ENCODE measurements around the gene NXNL1. TPM values are rescaled to one million over a fixed set of nuclear protein-coding genes. Genes with fewer than 3 reads are reported as not detected.

NXNL1 gene
- total RNA-seq, 1 donor from 2014 or later, result not detected

DNA sequence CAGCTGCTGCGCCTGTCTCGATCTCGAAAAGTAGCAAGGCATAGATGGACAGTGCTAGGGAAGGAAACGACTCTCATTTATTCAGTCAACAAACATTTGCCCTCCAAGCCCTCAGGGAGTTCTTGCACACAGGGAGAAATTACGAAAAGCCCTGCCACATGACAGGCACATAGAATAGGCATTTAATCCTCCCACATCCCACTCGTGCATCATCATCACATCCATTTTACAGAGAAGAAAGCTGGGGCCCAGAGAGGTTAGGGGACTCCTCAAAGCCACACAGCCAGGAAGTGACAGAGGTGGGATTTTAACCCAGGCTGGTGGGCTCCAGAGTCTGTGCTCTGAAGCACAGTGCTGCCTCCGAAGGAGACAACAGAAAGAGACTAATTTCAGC is 23.9 kb downstream of the NXNL1 start:
- no peak overlapping the region for H3K27ac Mint-ChIP-seq
- no peak for DNase-seq (ENCODE audit: low spot score)
- intact Hi-C loops (cut with micrococcal nuclease), result no loop called here
- peaks cover 3% of the 10 kb centered on the region for H3K27me3 Mint-ChIP-seq (ENCODE audit: insufficient read depth)
- no peaks in the 10 kb centered on the region for H3K4me1 Mint-ChIP-seq (ENCODE audit: low read depth)
- H3K36me3 Mint-ChIP-seq (ENCODE audit: low read depth), result no peaks in the 10 kb centered on the region
- H3K4me3 Mint-ChIP-seq, result no peak overlapping the region
- no peaks in the 10 kb centered on the region for H3K9me3 Mint-ChIP-seq

DNA sequence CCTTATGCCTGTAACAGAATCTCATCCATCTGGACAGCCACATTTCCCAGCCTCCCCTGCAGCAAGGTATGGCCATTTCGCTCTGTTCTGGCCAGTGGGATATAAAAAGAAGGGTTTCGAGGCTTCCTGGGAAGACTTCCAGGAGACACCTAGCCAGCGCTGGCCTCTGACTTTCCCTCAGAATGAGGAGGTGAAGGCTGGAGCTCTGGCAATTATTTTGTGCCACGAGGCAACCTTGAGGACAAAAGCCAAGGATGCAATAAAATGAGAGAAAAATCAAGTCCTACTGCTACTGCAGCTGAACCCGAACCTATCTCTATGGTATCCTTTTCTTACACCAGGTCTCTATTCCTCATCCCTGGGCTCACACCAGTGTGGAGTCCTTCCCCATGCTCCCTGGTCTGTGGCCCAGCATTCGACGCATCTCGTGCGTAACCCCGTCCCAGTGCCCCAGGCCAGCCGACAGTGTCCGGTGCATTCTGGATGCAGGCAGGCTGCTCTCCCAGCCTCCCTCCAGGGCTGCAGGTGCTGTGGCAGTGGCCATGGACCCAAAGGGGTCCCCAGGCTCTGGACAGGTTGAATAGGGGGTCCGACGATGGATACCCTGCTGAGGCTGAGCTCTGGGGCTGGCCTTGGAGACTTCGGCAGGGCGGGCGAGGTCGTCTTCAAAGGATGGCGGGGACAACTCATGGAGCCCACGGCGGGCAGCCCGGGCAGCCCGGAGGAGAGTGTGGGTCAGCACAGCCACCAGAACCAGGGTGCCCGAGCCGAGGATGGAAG is 24.4 kb downstream of the NXNL1 start:
- H3K27me3 Mint-ChIP-seq (ENCODE audit: insufficient read depth), result peaks cover 3% of the 10 kb centered on the region
- H3K4me1 Mint-ChIP-seq (ENCODE audit: low read depth), result no peaks in the 10 kb centered on the region
- H3K36me3 Mint-ChIP-seq (ENCODE audit: low read depth), result no peaks in the 10 kb centered on the region
- no peak overlapping the region for H3K27ac Mint-ChIP-seq
- H3K4me3 Mint-ChIP-seq, result no peak overlapping the region
- intact Hi-C loops (cut with micrococcal nuclease), result no loop called here
- no peaks in the 10 kb centered on the region for H3K9me3 Mint-ChIP-seq
- DNase-seq (ENCODE audit: low spot score), result no peak

DNA sequence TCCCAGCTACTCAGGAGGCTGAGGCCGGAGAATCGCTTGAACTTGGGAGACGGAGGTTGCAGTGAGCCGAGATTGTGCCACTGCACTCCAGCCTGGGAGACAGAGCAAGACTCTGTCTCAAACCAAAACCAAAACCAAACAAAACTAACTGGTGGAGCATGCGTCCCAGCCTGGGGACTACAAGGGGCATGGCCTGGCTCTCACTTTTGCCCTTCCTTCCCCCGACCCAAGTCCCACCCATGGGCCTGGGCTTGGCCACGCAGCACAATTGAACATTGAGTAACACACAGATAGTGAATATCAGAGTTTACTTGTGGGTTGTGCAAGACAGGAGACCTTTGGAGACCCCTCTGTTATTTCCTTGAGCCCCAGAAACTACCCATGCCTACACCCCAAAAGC is 25.5 kb downstream of the NXNL1 start:
- Mint-ChIP-seq H3K4me3 (no peak overlapping the region), H3K27me3 (ENCODE audit: insufficient read depth) (peaks cover 3% of the 10 kb centered on the region), H3K36me3 (ENCODE audit: low read depth) (no peaks in the 10 kb centered on the region), H3K4me1 (ENCODE audit: low read depth) (no peaks in the 10 kb centered on the region), H3K27ac (no peak overlapping the region), H3K9me3 (no peaks in the 10 kb centered on the region)
- intact Hi-C loops (cut with micrococcal nuclease), result no loop called here
- no peak for DNase-seq (ENCODE audit: low spot score)

DNA sequence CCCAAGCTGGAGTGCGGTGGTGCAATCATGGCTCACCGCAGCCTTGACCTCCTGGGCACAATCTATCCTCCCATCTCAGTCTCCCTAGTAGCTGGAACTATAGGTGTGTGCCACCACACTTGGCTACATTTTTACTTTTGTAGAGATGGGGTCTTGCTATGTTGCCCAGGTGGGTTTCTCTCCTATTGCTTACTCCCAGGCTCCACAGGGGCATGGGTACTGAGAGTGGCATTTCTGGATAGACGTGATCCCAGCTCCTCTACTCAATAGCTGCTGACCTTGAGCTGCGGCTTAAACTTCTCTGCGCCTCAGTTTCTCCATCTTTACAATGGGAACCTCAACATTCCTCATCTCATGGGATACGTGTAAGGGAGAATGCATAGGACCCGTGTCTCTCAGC is 29.3 kb downstream of the NXNL1 start:
- DNase-seq (ENCODE audit: low spot score), result no peak
- Mint-ChIP-seq H3K27ac (no peak overlapping the region), H3K4me3 (no peak overlapping the region), H3K36me3 (ENCODE audit: low read depth) (no peaks in the 10 kb centered on the region), H3K4me1 (ENCODE audit: low read depth) (no peaks in the 10 kb centered on the region), H3K9me3 (no peaks in the 10 kb centered on the region), H3K27me3 (ENCODE audit: insufficient read depth) (no peaks in the 10 kb centered on the region)
- intact Hi-C loops (cut with micrococcal nuclease), result no loop called here

DNA sequence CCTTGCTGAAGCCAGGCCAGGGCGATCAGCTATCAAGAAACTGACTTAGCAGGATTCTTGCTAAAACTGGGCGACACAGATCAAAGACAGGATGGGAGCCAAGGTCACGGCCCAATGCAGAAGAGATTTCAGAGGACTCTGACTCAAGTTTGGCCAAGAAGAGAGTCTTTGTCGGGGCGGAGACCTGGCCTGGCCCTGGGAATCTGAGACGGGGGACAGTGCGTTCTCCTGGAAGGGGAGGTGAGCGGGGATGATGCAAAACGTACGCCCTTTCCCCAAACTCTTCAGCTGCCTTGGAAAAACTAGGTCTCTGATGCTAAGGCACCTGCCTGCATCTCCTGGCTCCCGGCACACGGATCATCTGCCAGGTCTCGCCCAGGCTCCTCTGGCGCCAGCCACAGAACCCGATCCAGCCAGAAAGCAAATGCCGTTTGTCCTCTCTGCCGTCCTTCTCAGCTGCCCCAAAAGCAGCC is 31.0 kb downstream of the NXNL1 start:
- Mint-ChIP-seq H3K27me3 (ENCODE audit: insufficient read depth) (no peaks in the 10 kb centered on the region), H3K9me3 (no peaks in the 10 kb centered on the region), H3K4me3 (no peak overlapping the region), H3K36me3 (ENCODE audit: low read depth) (no peaks in the 10 kb centered on the region), H3K4me1 (ENCODE audit: low read depth) (no peaks in the 10 kb centered on the region), H3K27ac (no peak overlapping the region)
- intact Hi-C loops (cut with micrococcal nuclease), result no loop called here
- no peak for DNase-seq (ENCODE audit: low spot score)

DNA sequence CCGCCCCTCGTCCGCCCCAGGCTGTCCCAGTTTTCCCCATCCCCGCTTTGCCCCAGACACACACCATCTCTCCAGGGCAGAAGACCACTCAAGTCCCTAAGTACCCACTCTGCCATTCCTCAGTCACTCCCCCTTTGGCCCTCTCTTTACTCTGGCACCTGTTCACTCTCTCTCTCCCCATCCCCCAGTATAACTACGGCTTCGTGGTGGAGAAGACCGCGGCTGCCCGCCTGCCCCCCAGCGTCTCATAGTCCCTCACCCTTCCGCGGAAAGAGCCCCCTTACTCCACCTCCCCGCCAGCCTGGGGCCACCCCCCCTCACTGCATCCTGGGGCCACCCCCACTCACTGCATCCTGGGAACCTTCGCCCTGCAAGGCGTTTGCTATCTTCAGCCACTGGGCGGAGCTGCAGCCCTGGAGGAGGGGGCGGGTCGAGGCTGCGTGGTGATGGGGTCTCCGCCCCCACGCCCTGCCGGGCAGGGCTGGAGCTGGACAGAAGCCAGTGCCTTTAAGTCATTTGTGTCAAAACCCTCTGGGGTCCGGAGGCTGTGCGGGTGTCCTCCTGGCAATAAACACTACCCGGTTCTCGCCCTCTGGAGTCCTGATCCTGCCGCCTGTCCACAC is 35.9 kb downstream of the NXNL1 start:
- H3K4me1 Mint-ChIP-seq (ENCODE audit: low read depth), result peaks cover 6% of the 10 kb centered on the region
- no peaks in the 10 kb centered on the region for H3K27me3 Mint-ChIP-seq (ENCODE audit: insufficient read depth)
- H3K36me3 Mint-ChIP-seq (ENCODE audit: low read depth), result no peaks in the 10 kb centered on the region
- H3K27ac Mint-ChIP-seq, result no peak overlapping the region
- DNase-seq (ENCODE audit: low spot score), result no peak
- no peak overlapping the region for H3K4me3 Mint-ChIP-seq
- intact Hi-C loops (cut with micrococcal nuclease), result no loop called here
- H3K9me3 Mint-ChIP-seq, result no peaks in the 10 kb centered on the region

DNA sequence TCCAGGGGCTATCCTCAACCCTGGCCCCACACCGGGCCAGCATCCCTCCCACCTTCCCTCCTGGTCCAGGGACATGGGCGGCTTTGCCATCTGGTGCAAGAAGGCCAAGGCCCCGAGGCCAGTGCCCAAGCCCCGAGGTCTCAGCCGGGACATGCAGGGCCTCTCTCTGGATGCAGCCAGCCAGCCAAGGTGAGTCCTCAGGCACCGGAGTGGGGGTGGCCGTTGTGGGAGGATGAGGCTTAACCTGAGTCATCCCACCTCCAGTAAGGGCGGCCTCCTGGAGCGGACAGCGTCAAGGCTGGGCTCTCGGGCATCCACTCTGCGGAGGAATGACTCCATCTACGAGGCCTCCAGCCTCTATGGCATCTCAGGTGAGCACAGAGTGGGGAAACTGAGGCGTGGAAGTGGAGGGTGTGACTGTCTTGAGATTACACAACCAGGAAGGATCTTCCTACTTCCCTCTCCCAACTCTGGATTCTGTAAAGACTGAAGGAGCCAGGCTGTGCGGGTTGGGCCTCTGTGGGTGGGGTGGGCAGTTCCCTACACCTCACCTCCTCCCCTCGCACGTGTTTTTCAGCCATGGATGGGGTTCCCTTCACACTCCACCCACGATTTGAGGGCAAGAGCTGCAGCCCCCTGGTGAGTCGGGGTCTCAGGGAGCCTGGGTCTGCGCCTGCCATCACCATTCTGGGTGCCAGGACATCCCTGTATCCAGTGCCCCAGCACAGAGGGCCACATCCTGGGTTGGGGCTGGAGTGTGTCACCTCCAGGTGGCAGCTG is 37.1 kb downstream of the NXNL1 start:
- intact Hi-C loops (cut with micrococcal nuclease), result no loop called here
- Mint-ChIP-seq H3K27me3 (ENCODE audit: insufficient read depth) (no peaks in the 10 kb centered on the region), H3K4me3 (no peak overlapping the region), H3K9me3 (no peaks in the 10 kb centered on the region), H3K4me1 (ENCODE audit: low read depth) (peaks cover 16% of the 10 kb centered on the region), H3K36me3 (ENCODE audit: low read depth) (no peaks in the 10 kb centered on the region), H3K27ac (peak overlapping the region; percentile 55)
- DNase-seq (ENCODE audit: low spot score), result no peak

DNA sequence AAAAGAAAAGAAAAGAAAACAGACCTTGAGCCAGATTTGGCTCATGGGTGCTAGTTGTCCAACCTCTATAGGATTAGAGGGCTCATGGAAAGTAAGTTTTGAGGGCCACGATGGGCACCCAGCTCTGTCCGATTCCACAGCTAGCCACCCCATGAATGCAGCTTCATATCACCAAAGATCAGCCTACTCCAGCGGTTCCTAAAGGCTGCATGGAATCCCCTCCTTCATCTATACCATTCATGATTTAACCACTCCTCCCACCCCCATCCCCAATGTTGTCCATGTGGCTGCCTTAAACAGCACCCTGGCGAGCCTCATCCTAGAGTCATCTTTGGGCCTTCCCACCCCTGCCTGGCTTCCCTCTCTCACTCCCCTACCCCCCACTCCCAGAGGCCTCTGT is 38.8 kb downstream of the NXNL1 start:
- Mint-ChIP-seq H3K36me3 (ENCODE audit: low read depth) (peaks cover 5% of the 10 kb centered on the region), H3K27me3 (ENCODE audit: insufficient read depth) (no peaks in the 10 kb centered on the region), H3K4me1 (ENCODE audit: low read depth) (peaks cover 17% of the 10 kb centered on the region), H3K4me3 (no peak overlapping the region), H3K9me3 (no peaks in the 10 kb centered on the region), H3K27ac (no peak overlapping the region)
- DNase-seq (ENCODE audit: low spot score), result no peak
- intact Hi-C loops (cut with micrococcal nuclease), result no loop called here

DNA sequence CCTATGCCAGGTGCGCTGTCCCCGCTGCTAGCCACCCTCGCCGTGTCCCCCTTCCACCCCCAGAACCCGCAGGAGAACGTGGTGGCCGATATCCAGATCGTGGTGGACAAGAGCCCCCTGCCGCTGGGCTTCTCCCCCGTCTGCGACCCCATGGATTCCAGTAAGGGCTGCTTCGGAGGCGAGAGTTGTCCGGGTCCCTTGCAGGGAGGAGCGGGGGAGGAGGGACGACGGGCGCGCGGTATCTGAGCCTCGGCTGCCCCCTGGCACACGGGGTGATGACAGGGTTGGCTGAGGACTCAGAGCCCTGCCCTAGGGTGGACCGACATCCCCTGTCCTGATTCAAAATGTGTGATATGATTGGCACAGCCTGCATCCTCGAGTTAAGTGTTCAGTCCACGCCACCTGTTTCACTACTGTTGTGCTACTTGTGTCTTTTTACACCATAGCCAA is 40.2 kb downstream of the NXNL1 start:
- DNase-seq (ENCODE audit: low spot score), result no peak
- Mint-ChIP-seq H3K36me3 (ENCODE audit: low read depth) (peaks cover 13% of the 10 kb centered on the region), H3K4me3 (peak overlapping the region; percentile 94), H3K4me1 (ENCODE audit: low read depth) (peaks cover 17% of the 10 kb centered on the region), H3K27ac (peak overlapping the region; percentile 82), H3K9me3 (no peaks in the 10 kb centered on the region), H3K27me3 (ENCODE audit: insufficient read depth) (no peaks in the 10 kb centered on the region)
- intact Hi-C loops (cut with micrococcal nuclease), result loop anchor here (1.0 kb wide), 2 partner anchors 29 to 50 kb away; partner anchors contain the start of gene SLC27A1

DNA sequence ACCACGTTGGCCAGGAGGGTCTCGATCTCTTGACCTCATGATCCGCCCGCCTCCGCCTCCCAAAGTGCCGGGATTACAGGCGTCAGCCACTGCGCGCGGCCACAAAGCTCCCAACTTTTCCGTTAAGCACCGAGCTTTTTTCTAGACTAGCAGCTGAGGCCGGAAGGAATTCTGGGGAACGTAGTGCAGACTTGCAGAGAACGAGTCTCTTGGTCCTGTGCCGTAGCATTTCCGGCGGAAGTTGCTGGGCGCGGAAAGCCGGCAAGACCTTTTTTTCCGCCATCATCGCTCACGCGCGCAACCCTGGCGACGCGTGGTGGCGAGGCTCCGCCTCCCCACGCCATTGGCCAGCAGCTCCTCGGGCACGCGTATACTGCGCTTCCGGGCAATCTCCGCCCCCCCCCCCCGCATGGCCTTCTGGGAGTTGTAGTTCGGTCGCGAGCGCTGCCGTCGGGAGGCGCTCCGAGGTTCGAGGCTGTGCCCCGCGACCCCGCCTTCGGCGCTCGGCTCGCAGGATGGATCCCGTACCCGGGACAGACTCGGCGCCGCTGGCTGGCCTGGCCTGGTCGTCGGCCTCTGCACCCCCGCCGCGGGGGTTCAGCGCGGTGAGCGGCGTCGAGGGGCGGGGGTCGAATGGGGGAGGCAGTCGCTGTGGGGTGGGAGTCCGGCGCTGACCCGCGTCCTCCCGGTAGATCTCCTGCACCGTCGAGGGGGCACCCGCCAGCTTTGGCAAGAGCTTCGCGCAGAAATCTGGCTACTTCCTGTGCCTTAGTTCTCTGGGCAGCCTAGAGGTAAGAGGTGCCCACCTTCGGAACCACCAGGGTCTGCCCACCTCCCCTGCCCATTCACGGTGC is 40.9 kb downstream of the NXNL1 start, which contains the start of gene MVB12A:
TSS of gene MVB12A (plus strand) at position 427 of the 854 bp plus-strand sequence. CDS start at position 516, 89 bp downstream.
- intact Hi-C loops (cut with micrococcal nuclease), result loop anchor here (1.0 kb wide), 8 partner anchors 15 to 153 kb away; partner anchors contain the start of genes BABAM1, BST2, DDA1 and GTPBP3
- peaks cover 17% of the 10 kb centered on the region for H3K36me3 Mint-ChIP-seq (ENCODE audit: low read depth)
- peaks cover 17% of the 10 kb centered on the region for H3K4me1 Mint-ChIP-seq (ENCODE audit: low read depth)
- peak within 1 kb of the TSS; percentile 94 for H3K4me3 Mint-ChIP-seq
- peak; percentile 95 for DNase-seq (ENCODE audit: low spot score)
- no peaks in the 10 kb centered on the region for H3K27me3 Mint-ChIP-seq (ENCODE audit: insufficient read depth)
- H3K27ac Mint-ChIP-seq, result peak within 1 kb of the TSS; percentile 94
- H3K9me3 Mint-ChIP-seq, result no peaks in the 10 kb centered on the region

DNA sequence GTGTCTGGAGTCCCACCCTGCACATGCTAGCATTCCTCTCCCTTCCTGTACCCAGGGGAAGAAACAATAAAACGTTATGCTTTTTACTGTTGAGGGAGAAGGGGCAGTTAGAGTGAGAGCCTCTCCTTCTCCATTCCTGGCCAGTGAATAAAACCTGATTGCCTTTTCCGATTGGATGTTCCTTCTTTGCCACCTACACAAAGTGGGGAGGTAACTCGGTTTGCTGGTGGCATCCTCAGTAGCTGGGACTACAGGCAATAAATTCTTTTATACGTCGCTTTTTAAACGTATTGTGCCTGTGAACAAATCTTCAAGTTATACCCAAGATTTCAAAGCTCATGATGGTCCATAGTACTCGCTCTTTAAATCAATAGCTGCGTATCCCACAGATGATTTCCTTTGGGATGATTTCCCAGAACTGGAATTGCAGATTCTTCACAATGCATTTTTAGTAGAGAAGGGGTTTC is 41.5 kb downstream of the NXNL1 start:
- Mint-ChIP-seq H3K9me3 (no peaks in the 10 kb centered on the region), H3K36me3 (ENCODE audit: low read depth) (peaks cover 21% of the 10 kb centered on the region), H3K4me3 (peak overlapping the region; percentile 94), H3K27me3 (ENCODE audit: insufficient read depth) (no peaks in the 10 kb centered on the region), H3K27ac (peak overlapping the region; percentile 94), H3K4me1 (ENCODE audit: low read depth) (peaks cover 17% of the 10 kb centered on the region)
- no peak for DNase-seq (ENCODE audit: low spot score)
- intact Hi-C loops (cut with micrococcal nuclease), result loop anchor here (1.0 kb wide), 6 partner anchors 14 to 152 kb away; partner anchors contain the start of genes BABAM1, BST2, DDA1 and GTPBP3

DNA sequence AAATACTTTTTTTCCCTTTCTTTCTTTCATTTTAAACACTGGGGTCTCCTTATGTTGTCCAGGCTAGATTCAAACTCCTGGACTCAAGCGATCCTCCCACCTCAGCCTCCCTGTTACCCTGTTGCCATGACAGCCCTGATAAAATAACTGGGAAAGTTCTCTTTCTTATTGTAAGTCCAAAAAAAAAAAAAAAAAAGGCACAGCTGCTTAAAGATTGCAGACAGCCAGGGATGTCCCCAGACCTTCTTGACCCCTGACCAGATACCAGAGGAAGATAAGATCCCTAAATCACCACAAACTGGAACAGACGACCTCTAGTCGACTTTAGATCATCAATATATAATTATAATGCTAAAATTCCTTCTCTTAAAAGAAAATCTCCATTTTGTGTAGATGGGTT is 42.0 kb downstream of the NXNL1 start:
- no peaks in the 10 kb centered on the region for H3K27me3 Mint-ChIP-seq (ENCODE audit: insufficient read depth)
- H3K4me3 Mint-ChIP-seq, result peak overlapping the region; percentile 94
- H3K36me3 Mint-ChIP-seq (ENCODE audit: low read depth), result peaks cover 21% of the 10 kb centered on the region
- H3K9me3 Mint-ChIP-seq, result no peaks in the 10 kb centered on the region
- peaks cover 17% of the 10 kb centered on the region for H3K4me1 Mint-ChIP-seq (ENCODE audit: low read depth)
- DNase-seq (ENCODE audit: low spot score), result no peak
- intact Hi-C loops (cut with micrococcal nuclease), result loop anchor here (1.0 kb wide), 6 partner anchors 13 to 151 kb away; partner anchors contain the start of genes BABAM1, BST2, DDA1 and GTPBP3
- peak overlapping the region; percentile 94 for H3K27ac Mint-ChIP-seq

Data from activated T-helper 1 cell treated with anti-CD3 and anti-CD28 coated beads, Interleukin-12 subunit alpha, Interleukin-12 subunit beta, Interleukin-2, Interleukin-4 antibody, amounts not matched to agents 30 ng/mL and 10 ng/mL and 1 ng/mL, durations not matched to agents 14 hours and 24 hours and 36 hours (primary cell).